ENCODE data around the gene SLC12A4.

DNA sequence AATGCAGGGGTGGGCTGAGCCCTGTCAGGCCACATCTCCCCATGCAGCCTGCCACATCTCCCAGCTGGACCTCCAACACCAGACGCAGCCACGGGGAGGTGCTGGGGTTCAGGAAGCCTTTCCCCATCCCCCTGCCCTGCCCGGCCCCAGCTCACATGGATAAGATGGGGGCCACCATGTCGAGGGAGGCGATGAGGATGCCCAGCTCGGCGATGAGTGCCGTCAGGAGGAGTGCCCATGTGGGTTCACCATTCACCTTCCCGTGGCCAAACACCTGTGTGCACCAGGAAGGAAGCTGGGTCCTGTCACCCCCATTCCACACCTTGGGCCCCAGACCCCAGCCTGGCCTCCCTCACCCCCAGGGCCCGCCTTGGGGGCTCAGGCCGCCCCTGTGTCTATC, 18.8 kb downstream of the SLC12A4 start:
- TF ChIP-seq EZH2 (IDR thresholded peaks at IDR 0.05; ENCODE audit: low read depth, unreplicated experiment), result no peak
- TF ChIP-seq, protein P1, sequence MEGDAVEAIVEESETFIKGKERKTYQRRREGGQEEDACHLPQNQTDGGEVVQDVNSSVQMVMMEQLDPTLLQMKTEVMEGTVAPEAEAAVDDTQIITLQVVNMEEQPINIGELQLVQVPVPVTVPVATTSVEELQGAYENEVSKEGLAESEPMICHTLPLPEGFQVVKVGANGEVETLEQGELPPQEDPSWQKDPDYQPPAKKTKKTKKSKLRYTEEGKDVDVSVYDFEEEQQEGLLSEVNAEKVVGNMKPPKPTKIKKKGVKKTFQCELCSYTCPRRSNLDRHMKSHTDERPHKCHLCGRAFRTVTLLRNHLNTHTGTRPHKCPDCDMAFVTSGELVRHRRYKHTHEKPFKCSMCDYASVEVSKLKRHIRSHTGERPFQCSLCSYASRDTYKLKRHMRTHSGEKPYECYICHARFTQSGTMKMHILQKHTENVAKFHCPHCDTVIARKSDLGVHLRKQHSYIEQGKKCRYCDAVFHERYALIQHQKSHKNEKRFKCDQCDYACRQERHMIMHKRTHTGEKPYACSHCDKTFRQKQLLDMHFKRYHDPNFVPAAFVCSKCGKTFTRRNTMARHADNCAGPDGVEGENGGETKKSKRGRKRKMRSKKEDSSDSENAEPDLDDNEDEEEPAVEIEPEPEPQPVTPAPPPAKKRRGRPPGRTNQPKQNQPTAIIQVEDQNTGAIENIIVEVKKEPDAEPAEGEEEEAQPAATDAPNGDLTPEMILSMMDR (conservative IDR thresholded peaks at IDR 0.05; ENCODE audit: low read depth in 2 of 2), result no peak
- TF ChIP-seq, protein P2, sequence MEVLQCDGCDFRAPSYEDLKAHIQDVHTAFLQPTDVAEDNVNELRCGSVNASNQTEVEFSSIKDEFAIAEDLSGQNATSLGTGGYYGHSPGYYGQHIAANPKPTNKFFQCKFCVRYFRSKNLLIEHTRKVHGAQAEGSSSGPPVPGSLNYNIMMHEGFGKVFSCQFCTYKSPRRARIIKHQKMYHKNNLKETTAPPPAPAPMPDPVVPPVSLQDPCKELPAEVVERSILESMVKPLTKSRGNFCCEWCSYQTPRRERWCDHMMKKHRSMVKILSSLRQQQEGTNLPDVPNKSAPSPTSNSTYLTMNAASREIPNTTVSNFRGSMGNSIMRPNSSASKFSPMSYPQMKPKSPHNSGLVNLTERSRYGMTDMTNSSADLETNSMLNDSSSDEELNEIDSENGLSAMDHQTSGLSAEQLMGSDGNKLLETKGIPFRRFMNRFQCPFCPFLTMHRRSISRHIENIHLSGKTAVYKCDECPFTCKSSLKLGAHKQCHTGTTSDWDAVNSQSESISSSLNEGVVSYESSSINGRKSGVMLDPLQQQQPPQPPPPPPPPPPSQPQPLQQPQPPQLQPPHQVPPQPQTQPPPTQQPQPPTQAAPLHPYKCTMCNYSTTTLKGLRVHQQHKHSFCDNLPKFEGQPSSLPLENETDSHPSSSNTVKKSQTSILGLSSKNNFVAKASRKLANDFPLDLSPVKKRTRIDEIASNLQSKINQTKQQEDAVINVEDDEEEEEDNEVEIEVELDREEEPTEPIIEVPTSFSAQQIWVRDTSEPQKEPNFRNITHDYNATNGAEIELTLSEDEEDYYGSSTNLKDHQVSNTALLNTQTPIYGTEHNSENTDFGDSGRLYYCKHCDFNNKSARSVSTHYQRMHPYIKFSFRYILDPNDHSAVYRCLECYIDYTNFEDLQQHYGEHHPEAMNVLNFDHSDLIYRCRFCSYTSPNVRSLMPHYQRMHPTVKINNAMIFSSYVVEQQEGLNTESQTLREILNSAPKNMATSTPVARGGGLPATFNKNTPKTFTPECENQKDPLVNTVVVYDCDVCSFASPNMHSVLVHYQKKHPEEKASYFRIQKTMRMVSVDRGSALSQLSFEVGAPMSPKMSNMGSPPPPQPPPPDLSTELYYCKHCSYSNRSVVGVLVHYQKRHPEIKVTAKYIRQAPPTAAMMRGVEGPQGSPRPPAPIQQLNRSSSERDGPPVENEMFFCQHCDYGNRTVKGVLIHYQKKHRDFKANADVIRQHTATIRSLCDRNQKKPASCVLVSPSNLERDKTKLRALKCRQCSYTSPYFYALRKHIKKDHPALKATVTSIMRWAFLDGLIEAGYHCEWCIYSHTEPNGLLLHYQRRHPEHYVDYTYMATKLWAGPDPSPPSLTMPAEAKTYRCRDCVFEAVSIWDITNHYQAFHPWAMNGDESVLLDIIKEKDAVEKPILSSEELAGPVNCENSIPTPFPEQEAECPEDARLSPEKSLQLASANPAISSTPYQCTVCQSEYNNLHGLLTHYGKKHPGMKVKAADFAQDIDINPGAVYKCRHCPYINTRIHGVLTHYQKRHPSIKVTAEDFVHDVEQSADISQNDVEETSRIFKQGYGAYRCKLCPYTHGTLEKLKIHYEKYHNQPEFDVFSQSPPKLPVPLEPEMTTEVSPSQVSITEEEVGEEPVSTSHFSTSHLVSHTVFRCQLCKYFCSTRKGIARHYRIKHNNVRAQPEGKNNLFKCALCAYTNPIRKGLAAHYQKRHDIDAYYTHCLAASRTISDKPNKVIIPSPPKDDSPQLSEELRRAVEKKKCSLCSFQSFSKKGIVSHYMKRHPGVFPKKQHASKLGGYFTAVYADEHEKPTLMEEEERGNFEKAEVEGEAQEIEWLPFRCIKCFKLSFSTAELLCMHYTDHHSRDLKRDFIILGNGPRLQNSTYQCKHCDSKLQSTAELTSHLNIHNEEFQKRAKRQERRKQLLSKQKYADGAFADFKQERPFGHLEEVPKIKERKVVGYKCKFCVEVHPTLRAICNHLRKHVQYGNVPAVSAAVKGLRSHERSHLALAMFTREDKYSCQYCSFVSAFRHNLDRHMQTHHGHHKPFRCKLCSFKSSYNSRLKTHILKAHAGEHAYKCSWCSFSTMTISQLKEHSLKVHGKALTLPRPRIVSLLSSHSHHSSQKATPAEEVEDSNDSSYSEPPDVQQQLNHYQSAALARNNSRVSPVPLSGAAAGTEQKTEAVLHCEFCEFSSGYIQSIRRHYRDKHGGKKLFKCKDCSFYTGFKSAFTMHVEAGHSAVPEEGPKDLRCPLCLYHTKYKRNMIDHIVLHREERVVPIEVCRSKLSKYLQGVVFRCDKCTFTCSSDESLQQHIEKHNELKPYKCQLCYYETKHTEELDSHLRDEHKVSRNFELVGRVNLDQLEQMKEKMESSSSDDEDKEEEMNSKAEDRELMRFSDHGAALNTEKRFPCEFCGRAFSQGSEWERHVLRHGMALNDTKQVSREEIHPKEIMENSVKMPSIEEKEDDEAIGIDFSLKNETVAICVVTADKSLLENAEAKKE (CRISPR knock-in tag; IDR thresholded peaks at IDR 0.05), result no peak
- no peak for TF ChIP-seq POLR2AphosphoS5 (IDR thresholded peaks at IDR 0.05; ENCODE audit: low read depth)
- TF ChIP-seq JUNB (IDR thresholded peaks at IDR 0.05; ENCODE audit: unreplicated experiment), result no peak
- TF ChIP-seq, protein P3, sequence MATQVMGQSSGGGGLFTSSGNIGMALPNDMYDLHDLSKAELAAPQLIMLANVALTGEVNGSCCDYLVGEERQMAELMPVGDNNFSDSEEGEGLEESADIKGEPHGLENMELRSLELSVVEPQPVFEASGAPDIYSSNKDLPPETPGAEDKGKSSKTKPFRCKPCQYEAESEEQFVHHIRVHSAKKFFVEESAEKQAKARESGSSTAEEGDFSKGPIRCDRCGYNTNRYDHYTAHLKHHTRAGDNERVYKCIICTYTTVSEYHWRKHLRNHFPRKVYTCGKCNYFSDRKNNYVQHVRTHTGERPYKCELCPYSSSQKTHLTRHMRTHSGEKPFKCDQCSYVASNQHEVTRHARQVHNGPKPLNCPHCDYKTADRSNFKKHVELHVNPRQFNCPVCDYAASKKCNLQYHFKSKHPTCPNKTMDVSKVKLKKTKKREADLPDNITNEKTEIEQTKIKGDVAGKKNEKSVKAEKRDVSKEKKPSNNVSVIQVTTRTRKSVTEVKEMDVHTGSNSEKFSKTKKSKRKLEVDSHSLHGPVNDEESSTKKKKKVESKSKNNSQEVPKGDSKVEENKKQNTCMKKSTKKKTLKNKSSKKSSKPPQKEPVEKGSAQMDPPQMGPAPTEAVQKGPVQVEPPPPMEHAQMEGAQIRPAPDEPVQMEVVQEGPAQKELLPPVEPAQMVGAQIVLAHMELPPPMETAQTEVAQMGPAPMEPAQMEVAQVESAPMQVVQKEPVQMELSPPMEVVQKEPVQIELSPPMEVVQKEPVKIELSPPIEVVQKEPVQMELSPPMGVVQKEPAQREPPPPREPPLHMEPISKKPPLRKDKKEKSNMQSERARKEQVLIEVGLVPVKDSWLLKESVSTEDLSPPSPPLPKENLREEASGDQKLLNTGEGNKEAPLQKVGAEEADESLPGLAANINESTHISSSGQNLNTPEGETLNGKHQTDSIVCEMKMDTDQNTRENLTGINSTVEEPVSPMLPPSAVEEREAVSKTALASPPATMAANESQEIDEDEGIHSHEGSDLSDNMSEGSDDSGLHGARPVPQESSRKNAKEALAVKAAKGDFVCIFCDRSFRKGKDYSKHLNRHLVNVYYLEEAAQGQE (IDR thresholded peaks at IDR 0.05; ENCODE audit: unreplicated experiment), result no peak
- no peak for TF ChIP-seq EZH2phosphoT487 (IDR thresholded peaks at IDR 0.05; ENCODE audit: unreplicated experiment)
- TF ChIP-seq, protein P4, sequence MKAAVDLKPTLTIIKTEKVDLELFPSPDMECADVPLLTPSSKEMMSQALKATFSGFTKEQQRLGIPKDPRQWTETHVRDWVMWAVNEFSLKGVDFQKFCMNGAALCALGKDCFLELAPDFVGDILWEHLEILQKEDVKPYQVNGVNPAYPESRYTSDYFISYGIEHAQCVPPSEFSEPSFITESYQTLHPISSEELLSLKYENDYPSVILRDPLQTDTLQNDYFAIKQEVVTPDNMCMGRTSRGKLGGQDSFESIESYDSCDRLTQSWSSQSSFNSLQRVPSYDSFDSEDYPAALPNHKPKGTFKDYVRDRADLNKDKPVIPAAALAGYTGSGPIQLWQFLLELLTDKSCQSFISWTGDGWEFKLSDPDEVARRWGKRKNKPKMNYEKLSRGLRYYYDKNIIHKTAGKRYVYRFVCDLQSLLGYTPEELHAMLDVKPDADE (IDR thresholded peaks at IDR 0.05), result no peak
- TF ChIP-seq NANOG (IDR thresholded peaks at IDR 0.05; ENCODE audit: borderline replicate concordance), result no peak
- TF ChIP-seq ZNF114 (CRISPR knock-in tag; IDR thresholded peaks at IDR 0.05), result no peak
- no peak for TF ChIP-seq CREB1 (CRISPR knock-in tag; IDR thresholded peaks at IDR 0.05; ENCODE audit: low read depth)
